Measurements from ENCODE around the gene SPIN2A. TPM values are rescaled to one million over a fixed set of nuclear protein-coding genes. Genes with fewer than 3 reads are reported as not detected.
"Not testable (repeated sequence)": the region's sequence is repeated elsewhere in the genome, so short reads cannot be mapped to it uniquely, and the experiment has no call there.

SPIN2A gene
- total RNA-seq, 1 donor: 1.7 TPM

- TF ChIP-seq CTCF (IDR thresholded peaks at IDR 0.05; ENCODE audit: insufficient read depth, low read depth, low read length): no peak
- H3K4me3 ChIP-seq (ENCODE audit: low read depth, low read length): peak within 1 kb of the TSS; percentile 73
- peak; percentile 77 for DNase-seq (ENCODE audit: low read depth)
These were observed 15.9 kb downstream of the SPIN2A start, which contains the start of gene SPIN2B for GRCh38 chrX:57121162-57121755. Gene SPIN2B (minus strand): TSS chrX:57121548.

GRCh38 chrX:57120619-57121161 lies 16.5 kb downstream of the SPIN2A start:
- H3K4me3 ChIP-seq (ENCODE audit: low read depth, low read length): peak overlapping the region; percentile 73
- DNase-seq (ENCODE audit: low read depth): not testable (repeated sequence)

- no peak for TF ChIP-seq CTCF (IDR thresholded peaks at IDR 0.05; ENCODE audit: insufficient read depth, low read depth, low read length)
- H3K4me3 ChIP-seq (ENCODE audit: low read depth, low read length): no peak overlapping the region
- no peak for DNase-seq (ENCODE audit: low read depth)
These were observed 17.8 kb downstream of the SPIN2A start for GRCh38 chrX:57119416-57119815.

GRCh38 chrX:57117566-57117965 lies 19.6 kb downstream of the SPIN2A start:
- DNase-seq (ENCODE audit: low read depth); H3K4me3 ChIP-seq (ENCODE audit: low read depth, low read length): not testable (repeated sequence)

- no peak overlapping the region for H3K4me3 ChIP-seq (ENCODE audit: low read depth, low read length)
- DNase-seq (ENCODE audit: low read depth): no peak
- TF ChIP-seq CTCF (IDR thresholded peaks at IDR 0.05; ENCODE audit: insufficient read depth, low read depth, low read length): no peak
These were observed 32.2 kb downstream of the SPIN2A start for GRCh38 chrX:57104921-57105398.

- H3K4me3 ChIP-seq (ENCODE audit: low read depth, low read length): no peak overlapping the region
- no peak for TF ChIP-seq CTCF (IDR thresholded peaks at IDR 0.05; ENCODE audit: insufficient read depth, low read depth, low read length)
- no peak for DNase-seq (ENCODE audit: low read depth)
These were observed 32.8 kb downstream of the SPIN2A start for GRCh38 chrX:57104406-57104805.

GRCh38 chrX:57103489-57103888 lies 33.7 kb downstream of the SPIN2A start:
- DNase-seq (ENCODE audit: low read depth): no peak
- no peak overlapping the region for H3K4me3 ChIP-seq (ENCODE audit: low read depth, low read length)
- no peak for TF ChIP-seq CTCF (IDR thresholded peaks at IDR 0.05; ENCODE audit: insufficient read depth, low read depth, low read length)

- DNase-seq (ENCODE audit: low read depth); H3K4me3 ChIP-seq (ENCODE audit: low read depth, low read length): not testable (repeated sequence)
These were observed 34.3 kb downstream of the SPIN2A start for GRCh38 chrX:57102918-57103317.

Other genes starting within 250 kb of the SPIN2A start
- 5.5 and 7.8 TPM in 2 replicates for gene SPIN3, start 141.9 kb downstream of the SPIN2A start, total RNA-seq
- 6.1 and 7.8 TPM in 2 replicates for gene SPIN2B, start 15.8 kb downstream of the SPIN2A start, total RNA-seq
- 0.86 TPM in 1 of 2 replicates, not detected in the other for gene FAAH2, start 149.3 kb upstream of the SPIN2A start, total RNA-seq

All from fibroblast of villous mesenchyme (primary cell).